Upper lobe of right lung (tissue), 1 donor: Measurements from ENCODE around the gene RNF113B. TPM values are rescaled to one million over a fixed set of nuclear protein-coding genes. Genes with fewer than 3 reads are reported as not detected.
A peak's percentile ranks its signal among the peaks of the same experiment; 100 is the strongest.

Experiments used
- ATAC-seq: fragments of 200-7000 bp; cut with Tn5 transposase; one replicate; pipeline ENCODE4 v1.9.1; 2020; ENCODE audit warnings: mild to moderate bottlenecking, moderate library complexity
- DNase-seq: peaks from one replicate; pipeline ENCODE4 v3.0.0-alpha.2; 2020
- H3K27ac ChIP-seq: fragments of 200-600 bp; one replicate; pipeline ENCODE4 v1.8.0; 2022
- H3K27me3 ChIP-seq: fragments of 200-600 bp; one replicate; pipeline ENCODE4 v1.8.0; 2022; ENCODE audit warnings: mild to moderate bottlenecking
- H3K36me3 ChIP-seq: fragments of 200-600 bp; one replicate; pipeline ENCODE4 v1.8.0; 2022
- H3K4me1 ChIP-seq: fragments of 200-600 bp; one replicate; pipeline ENCODE4 v1.8.0; 2022
- H3K4me3 ChIP-seq: fragments of 200-600 bp; one replicate; pipeline ENCODE4 v1.8.0; 2022; ENCODE audit warnings: mild to moderate bottlenecking
- H3K9me3 ChIP-seq: fragments of 200-600 bp; one replicate; pipeline ENCODE4 v1.8.0; 2022
- intact Hi-C: fragments of 100-400 bp; cut with DNase I; formaldehyde crosslinking; loops from one replicate; pipeline ENCODE4 v1.11.0; 2022
- total RNA-seq: library from RNA; stranded (reverse); fragmentation: NEBNext Ultra II Directional; extraction: Animal tissue kit (Norgen Biotek cat#: 25700); gene quantifications from one replicate; pipeline ENCODE4 v1.2.1, GENCODE V29; 2021
- TF ChIP-seq, protein P1 (sequence below): fragments of 200-600 bp; IDR thresholded peaks from one replicate; pipeline ENCODE4 v1.8.0; 2022; ENCODE audit warnings: antibody characterized with exemption
- donor health status: DM: no; HTN: yes; CAD: no; lungs with severe emphysema.

Gene RNF113B
- total RNA-seq, 1 donor from 2014 or later = not detected

DNA sequence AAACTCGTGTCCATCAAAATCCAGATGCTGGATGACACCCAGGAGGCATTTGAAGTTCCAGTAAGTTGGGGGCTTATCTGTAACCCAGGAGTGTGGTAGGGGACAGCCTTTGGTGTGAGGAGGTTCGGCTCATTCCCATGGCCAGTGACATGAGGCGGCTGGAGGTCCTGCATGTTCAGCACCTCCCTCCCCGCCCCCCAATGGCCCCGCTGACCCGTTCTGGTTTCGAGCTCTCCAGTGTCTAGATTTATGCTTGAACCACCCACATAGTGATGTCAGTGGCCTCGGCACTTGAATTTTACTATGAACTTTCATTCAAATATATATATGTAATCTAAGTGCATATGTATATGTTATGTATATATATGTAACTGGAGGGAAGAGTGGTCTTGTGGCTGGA, 36.3 kb upstream of the RNF113B start:
- peaks cover 36% of the 10 kb centered on the region for H3K4me1 ChIP-seq
- DNase-seq (no peak), ATAC-seq (no peak)
- no peaks in the 10 kb centered on the region for H3K9me3 ChIP-seq
- H3K27me3 ChIP-seq = no peaks in the 10 kb centered on the region
- TF ChIP-seq, protein P1, sequence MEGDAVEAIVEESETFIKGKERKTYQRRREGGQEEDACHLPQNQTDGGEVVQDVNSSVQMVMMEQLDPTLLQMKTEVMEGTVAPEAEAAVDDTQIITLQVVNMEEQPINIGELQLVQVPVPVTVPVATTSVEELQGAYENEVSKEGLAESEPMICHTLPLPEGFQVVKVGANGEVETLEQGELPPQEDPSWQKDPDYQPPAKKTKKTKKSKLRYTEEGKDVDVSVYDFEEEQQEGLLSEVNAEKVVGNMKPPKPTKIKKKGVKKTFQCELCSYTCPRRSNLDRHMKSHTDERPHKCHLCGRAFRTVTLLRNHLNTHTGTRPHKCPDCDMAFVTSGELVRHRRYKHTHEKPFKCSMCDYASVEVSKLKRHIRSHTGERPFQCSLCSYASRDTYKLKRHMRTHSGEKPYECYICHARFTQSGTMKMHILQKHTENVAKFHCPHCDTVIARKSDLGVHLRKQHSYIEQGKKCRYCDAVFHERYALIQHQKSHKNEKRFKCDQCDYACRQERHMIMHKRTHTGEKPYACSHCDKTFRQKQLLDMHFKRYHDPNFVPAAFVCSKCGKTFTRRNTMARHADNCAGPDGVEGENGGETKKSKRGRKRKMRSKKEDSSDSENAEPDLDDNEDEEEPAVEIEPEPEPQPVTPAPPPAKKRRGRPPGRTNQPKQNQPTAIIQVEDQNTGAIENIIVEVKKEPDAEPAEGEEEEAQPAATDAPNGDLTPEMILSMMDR = no peak
- no peak overlapping the region for H3K4me3 ChIP-seq
- H3K27ac ChIP-seq = no peak overlapping the region
- H3K36me3 ChIP-seq = no peaks in the 10 kb centered on the region
- intact Hi-C loops = no loop called here

DNA sequence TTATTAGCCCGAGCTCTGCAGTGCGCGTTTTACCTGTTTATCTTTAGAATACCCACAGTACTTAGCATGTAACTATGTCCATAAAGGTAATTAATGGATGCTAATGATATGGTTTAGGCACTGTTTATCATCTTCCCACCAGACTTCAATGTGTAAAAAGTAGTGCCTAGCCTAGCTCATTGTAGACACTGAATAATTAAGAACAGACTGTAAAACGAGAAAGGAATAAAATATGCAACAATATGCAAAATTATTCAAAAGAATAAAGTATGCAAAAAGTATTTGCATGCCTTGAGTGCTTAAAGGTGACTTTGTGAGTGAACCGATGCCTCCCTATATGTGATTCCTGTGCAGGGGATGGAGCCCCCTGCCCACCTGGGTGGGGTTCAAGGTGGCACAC, 35.7 kb upstream of the RNF113B start:
- DNase-seq (no peak), ATAC-seq (no peak)
- no peaks in the 10 kb centered on the region for H3K36me3 ChIP-seq
- intact Hi-C loops = no loop called here
- no peaks in the 10 kb centered on the region for H3K9me3 ChIP-seq
- H3K27me3 ChIP-seq = no peaks in the 10 kb centered on the region
- peaks cover 36% of the 10 kb centered on the region for H3K4me1 ChIP-seq
- TF ChIP-seq, protein P1 = no peak
- H3K4me3 ChIP-seq = no peak overlapping the region
- no peak overlapping the region for H3K27ac ChIP-seq

DNA sequence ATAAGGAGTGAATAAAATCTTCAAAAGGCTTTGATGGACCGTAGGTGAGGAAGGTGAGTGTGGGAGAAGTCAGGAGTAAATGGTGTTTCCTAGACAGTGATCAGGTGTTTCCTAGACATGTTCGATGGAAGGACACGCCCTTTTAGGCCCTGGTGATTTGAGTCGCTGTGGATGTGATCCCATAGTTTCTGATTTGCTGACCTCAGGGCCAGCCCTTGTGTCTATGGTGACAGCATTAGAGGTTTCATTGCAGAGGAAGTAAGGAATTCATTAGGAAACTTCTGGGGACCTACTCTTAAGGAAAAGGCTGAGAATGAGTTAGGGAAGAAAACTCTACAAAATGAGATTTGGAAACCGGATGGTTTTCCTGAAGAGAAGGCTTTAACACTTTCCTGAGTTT, 31.5 kb upstream of the RNF113B start:
- ATAC-seq = no peak
- no peak for DNase-seq
- Histone ChIP-seq H3K4me1 (no peaks in the 10 kb centered on the region), H3K27ac (no peak overlapping the region), H3K36me3 (no peaks in the 10 kb centered on the region), H3K27me3 (no peaks in the 10 kb centered on the region), H3K9me3 (no peaks in the 10 kb centered on the region), H3K4me3 (no peak overlapping the region)
- TF ChIP-seq, protein P1 = no peak
- intact Hi-C loops = no loop called here

DNA sequence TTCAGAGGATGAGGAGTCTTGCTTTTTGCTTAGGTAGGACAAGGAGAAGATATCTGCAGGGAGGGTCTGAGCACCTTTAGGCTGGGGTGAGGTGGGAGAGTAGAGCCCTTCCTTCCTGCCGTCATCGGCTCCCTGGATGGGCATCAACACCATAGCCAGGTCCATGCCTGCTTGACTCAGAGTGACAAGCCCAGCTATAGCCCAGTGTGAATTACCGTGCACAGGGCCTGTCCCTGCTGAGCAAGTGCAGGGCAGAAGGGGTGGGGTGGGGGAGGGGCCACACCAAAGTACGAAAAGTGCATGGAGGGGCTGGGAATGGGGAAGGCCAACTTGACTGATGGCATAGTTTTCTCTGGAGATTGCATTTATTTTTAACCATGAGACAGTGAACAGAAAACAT, 30.3 kb upstream of the RNF113B start:
- ATAC-seq (peak; percentile 71), DNase-seq (no peak)
- Histone ChIP-seq H3K9me3 (no peaks in the 10 kb centered on the region), H3K36me3 (no peaks in the 10 kb centered on the region), H3K4me3 (no peak overlapping the region), H3K4me1 (no peaks in the 10 kb centered on the region), H3K27ac (peak overlapping the region; percentile 26), H3K27me3 (no peaks in the 10 kb centered on the region)
- TF ChIP-seq, protein P1 = no peak
- intact Hi-C loops = no loop called here

DNA sequence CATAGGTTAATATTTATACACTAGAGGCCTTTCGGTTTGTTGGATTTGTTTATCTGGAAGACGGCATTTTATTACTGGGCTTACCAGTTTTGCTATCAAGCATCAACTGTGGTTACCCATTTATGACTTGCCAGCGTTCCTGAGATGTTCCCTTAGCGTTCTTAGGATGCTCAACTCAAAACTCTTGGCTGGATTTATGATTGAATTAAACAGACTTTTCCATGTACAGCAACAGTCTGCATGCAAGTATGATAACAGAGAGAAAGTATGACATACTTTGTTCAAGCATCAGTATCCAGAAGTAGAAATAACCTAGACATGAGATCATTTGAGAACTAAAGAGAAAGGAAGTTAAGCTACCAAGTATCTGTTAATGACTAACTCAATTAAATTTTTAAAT, 29.9 kb upstream of the RNF113B start:
- H3K36me3 ChIP-seq = no peaks in the 10 kb centered on the region
- peak; percentile 70 for ATAC-seq
- H3K27ac ChIP-seq = peak overlapping the region; percentile 26
- no peaks in the 10 kb centered on the region for H3K4me1 ChIP-seq
- DNase-seq = no peak
- H3K9me3 ChIP-seq = no peaks in the 10 kb centered on the region
- H3K4me3 ChIP-seq = no peak overlapping the region
- H3K27me3 ChIP-seq = no peaks in the 10 kb centered on the region
- TF ChIP-seq, protein P1 = no peak
- intact Hi-C loops = no loop called here

DNA sequence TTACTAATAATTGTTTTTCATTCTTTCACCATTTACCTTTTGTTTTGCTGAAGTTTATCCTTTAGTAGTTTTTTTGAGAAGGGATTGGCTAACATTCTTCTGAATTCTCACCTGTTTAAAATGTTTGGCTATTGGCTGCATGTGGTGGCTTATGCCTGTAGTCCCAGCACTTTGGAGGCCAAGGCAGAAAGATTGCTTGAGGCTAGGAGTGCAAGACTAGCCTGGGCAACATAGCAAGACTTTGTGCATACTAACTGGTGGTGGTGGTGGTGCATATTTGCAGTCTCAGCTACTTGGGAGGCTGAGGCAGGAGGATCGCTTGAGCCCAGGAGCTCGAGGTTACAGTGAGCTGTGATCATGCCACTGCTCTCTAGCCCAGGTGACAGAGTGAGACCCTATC, 27.5 kb upstream of the RNF113B start:
- H3K4me3 ChIP-seq = no peak overlapping the region
- no peak overlapping the region for H3K27ac ChIP-seq
- intact Hi-C loops = no loop called here
- H3K36me3 ChIP-seq = no peaks in the 10 kb centered on the region
- DNase-seq (no peak), ATAC-seq (no peak)
- TF ChIP-seq, protein P1 = no peak
- no peaks in the 10 kb centered on the region for H3K9me3 ChIP-seq
- H3K4me1 ChIP-seq = peaks cover 1% of the 10 kb centered on the region
- H3K27me3 ChIP-seq = no peaks in the 10 kb centered on the region
